Keratinocyte (primary cell): Measurements from ENCODE around the gene PALD1.

ENCODE experiments used
- CTCF ChIP-seq, 3 experiments: IDR thresholded peaks in 1 of 3; conservative IDR thresholded peaks in 1 of 3; optimal IDR thresholded peaks in 1 of 3; 2 replicates in 2 of 3; 3 replicates in 1 of 3; pipeline versions ENCODE3 to v1.5.1; 2011; ENCODE audit warnings: low read length in 3 of 3, mild to moderate bottlenecking in 3 of 3, moderate library complexity in 2 of 3, control low read depth in 1 of 3, inconsistent platforms in 1 of 3; ENCODE audit not compliant: insufficient read depth in 2 of 3; ENCODE audit errors: extremely low read depth in 1 of 3
- EZH2 ChIP-seq: IDR thresholded peaks from one replicate; pipeline ENCODE4 v1.6.1; 2012; ENCODE audit warnings: inconsistent platforms, mild to moderate bottlenecking, low read length, moderate library complexity

- no peak for TF ChIP-seq CTCF (optimal IDR thresholded peaks at IDR 0.05 in 1 of 3, IDR thresholded peaks at IDR 0.05 in 1 of 3, conservative IDR thresholded peaks at IDR 0.05 in 1 of 3; ENCODE audit: extremely low read depth in 1 of 3, insufficient read depth in 2 of 3, low read length in 3 of 3)
- TF ChIP-seq EZH2, result no peak
Measured at GRCh38 chr10:70533189-70533558, 54.6 kb downstream of the PALD1 start.
